22Rv1 (cell line): Measurements from ENCODE around the gene THAP11.

Source experiments
- CTCF ChIP-seq: fragments of 450-650 bp; IDR thresholded peaks from 2 replicates; pipeline ENCODE4 v1.5.1; 2017; ENCODE audit warnings: mild to moderate bottlenecking
- ZFX ChIP-seq: fragments of 450-650 bp; IDR thresholded peaks from 2 replicates; pipeline ENCODE4 v1.6.1; 2017; ENCODE audit warnings: antibody characterized with exemption, borderline replicate concordance

GRCh38 chr16:67886387-67886786 is 44.3 kb downstream of the THAP11 start:
- TF ChIP-seq CTCF (no peak), ZFX (no peak)
